NCI-H2227 (cell line): ENCODE results near the gene TAF4B.
A peak's percentile ranks its signal among the peaks of the same experiment; 100 is the strongest.
"Not testable (repeated sequence)": the region's sequence is repeated elsewhere in the genome, so short reads cannot be mapped to it uniquely, and the experiment has no call there.

ENCODE experiments used
- DNase-seq: peaks from one replicate; lab custom pipeline; 2025; ENCODE audit not compliant: unreplicated experiment; lab: John Stamatoyannopoulos, UW

The TAF4B gene, protein sequence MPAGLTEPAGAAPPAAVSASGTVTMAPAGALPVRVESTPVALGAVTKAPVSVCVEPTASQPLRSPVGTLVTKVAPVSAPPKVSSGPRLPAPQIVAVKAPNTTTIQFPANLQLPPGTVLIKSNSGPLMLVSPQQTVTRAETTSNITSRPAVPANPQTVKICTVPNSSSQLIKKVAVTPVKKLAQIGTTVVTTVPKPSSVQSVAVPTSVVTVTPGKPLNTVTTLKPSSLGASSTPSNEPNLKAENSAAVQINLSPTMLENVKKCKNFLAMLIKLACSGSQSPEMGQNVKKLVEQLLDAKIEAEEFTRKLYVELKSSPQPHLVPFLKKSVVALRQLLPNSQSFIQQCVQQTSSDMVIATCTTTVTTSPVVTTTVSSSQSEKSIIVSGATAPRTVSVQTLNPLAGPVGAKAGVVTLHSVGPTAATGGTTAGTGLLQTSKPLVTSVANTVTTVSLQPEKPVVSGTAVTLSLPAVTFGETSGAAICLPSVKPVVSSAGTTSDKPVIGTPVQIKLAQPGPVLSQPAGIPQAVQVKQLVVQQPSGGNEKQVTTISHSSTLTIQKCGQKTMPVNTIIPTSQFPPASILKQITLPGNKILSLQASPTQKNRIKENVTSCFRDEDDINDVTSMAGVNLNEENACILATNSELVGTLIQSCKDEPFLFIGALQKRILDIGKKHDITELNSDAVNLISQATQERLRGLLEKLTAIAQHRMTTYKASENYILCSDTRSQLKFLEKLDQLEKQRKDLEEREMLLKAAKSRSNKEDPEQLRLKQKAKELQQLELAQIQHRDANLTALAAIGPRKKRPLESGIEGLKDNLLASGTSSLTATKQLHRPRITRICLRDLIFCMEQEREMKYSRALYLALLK

DNA sequence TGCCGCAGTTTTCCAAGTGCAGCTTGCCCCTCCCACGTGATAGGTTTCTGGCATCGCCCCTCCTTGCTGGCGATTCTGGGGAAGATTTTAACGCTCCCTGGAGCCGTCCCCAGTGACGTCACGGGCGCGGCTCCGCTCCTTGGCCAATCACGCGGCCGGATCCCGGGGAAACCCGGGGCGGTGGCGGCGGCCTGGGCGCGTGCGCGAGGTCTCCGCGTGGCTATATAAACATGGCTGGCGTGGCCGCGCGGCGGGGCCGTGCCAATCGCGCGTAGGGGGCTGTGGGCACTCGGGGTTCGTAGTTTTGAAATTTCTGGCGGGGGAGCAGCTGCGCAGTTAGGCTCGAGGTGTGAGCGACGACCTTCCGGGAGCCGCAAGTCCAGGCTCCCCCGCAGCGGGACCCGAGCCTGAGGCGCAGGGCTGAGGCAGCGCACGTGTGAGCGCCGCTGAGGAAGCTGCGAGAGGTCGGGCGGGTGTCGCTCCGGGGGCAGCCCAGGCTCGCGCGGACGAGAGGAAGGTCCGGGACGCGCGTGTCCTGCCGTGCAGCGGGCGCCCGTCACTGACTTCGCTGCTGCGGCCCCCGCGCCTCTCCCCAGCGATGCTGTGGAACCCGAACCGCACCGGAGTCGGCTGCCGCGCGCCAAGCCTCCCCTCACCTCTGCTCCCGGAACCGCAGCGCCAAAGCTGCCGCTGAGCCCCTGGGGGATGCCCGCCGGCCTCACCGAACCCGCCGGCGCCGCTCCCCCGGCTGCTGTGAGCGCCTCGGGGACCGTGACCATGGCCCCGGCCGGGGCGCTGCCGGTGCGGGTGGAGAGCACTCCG lies at the start of gene TAF4B:
TSS of gene TAF4B (plus strand) at position 217 of the 822 bp plus-strand sequence. CDS start at position 706, 489 bp downstream.
- peak; percentile 94 for DNase-seq

DNA sequence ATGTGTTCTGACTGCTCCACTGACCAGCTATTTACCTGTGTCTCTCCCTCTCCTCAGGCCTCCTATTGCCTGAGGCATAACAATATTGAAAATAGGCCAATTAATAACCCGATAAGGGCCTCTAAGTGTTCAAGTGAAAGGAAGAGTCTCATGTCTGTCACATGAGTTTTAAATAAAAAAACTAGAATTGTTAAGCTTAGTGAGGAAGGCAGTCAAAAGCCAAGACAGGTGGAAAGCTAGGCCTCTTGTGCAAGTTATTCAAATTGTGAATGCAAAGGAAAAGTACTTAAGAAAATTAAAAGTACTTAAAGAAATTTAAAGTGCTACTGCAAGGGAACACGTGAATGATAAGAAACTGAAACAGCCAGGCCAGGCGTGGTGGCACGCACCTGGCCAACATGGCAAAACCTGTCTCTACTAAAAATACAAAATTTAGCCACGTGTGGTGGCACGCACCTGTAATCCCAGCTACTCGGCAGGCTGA lies 44.9 kb upstream of the TAF4B start:
- no peak for DNase-seq

DNA sequence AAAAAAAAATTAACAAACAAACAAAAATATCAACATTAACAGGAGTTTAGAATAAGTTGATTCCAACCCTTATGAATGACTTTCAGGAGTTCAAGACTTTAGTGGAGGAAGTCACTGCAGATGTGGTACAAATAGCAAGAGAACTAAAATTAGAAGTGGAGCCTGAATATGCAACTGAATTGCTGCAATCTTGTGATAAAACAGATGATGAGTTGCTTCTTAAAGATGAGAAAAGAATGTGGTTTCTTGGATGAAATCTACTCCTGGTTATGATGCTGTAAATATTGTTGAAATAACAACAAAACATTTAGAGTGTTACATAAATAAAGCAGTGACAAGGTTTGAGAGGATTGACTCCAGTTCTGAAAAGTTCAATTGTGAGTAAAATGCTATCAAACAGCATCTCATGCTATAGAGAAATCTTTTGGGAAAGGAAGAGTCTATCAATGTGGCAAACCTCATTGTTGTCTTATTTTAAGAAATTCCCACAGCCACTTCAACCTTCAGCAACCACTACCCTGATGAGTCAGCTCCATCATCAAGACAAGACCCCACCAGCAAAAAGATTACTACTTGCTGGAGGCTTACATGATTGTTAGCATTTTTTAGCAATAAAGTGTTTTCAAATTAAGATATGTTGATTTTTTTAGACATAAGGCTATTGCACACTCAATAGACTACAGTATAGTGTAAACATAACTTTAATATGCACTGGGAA lies 42.7 kb upstream of the TAF4B start:
- DNase-seq = no peak

DNA sequence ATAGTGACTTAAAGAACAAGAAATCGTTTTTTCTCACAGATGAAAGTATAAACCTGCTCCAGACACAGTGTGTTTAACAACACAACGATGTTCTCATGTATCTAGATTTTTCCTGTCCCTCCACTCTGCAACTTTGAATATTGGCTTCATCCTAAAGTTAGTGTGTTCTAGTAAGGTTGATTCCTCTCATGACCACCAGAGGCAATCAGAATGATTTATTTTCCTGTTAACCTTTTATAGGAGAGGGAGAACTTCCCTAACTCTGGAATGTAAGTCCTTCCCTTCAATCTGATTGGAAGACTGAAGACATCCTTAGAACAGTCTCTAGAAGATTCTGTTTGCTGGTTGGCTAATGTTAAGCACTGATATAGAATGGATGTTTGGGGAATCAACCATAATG lies 41.0 kb upstream of the TAF4B start:
- DNase-seq = no peak

DNA sequence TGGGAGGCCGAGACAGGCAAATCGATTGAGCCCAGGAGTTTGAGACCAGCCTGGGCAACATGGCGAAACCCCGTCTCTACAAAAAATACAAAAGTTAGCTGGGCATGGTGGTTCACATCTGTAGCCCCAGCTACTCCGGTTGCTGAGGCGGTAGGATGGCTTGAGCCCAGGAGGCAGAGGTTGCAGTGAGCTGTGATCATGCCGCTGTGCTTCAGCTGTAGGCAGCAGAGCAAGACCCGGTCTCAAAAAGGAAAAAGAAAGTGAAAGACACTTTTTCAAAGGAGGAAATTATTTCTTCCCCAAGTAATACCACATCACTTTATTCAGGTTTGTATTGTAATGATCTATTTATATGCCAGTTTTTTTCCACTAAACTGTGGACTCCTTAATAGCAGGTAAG lies 35.7 kb upstream of the TAF4B start:
- DNase-seq = no peak

DNA sequence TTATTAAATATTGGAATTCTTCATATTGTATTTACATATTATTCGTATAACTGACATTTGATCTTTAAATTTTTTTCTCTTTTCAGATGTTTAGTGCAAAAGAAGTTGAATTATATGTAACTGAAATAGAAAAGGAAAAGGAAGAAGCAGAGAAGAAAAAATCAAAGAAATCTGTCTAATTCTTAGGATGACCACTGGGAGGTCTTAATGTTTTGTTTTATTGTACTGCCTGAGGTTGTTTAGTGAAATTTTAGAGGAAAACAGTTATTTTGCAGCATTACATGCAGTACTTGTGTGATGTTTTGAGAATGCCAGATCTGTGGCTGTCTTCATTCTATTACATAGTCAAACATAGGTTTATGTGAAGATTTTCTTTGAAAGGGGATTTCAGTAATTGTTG lies 34.0 kb upstream of the TAF4B start:
- no peak for DNase-seq

DNA sequence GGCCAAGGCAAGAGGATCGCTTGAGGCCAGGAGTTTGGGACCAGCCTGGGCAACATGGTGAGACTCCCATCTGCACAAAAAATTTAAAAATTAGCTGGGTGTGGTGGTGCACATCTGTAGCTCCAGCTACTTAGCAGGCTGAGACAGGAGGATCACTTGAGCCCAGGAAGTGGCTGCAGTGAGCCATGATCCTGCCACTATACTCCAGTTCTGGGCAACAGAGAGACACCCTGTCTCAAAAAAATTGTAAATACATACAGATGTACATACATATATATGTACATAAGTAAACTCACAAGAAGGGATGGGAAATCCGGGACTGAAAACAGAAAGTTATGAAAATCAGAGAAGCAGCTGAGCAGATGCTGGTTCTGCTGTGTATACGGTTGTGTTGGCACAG lies 29.6 kb upstream of the TAF4B start:
- no peak for DNase-seq

DNA sequence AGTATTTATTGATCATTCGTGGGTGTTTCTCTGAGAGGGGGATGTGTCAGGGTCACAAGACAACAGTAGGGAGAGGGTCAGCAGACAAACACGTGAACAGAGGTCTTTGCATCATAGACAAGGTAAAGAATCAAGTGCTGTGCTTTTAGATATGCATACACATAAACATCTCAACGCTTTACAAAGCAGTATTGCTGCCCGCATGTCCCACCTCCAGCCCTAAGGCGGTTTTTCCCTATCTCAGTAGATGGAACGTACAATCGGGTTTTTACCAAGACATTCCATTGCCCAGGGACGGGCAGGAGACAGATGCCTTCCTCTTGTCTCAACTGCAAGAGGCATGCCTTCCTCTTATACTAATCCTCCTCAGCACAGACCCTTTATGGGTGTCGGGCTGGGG lies 24.2 kb upstream of the TAF4B start:
- not testable (repeated sequence) for DNase-seq

DNA sequence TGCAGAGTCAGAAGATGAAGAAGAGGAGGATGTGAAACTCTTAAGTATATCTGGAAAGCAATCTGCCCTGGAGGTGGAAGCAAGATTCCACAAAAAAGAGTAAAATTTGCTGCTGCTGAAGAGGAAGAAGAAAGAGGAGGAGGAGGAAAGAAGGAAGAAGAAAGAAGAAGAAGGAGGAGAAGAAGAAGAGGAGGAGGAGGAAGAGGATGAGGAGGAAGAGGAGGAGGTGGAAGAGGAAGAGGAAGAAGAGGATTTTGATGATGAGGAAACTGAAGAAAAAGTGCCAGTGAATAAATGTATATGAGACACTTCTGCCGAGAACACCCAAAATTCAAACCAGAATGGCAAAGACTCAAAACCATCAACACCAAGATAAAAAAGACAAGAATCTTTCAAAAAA lies 20.9 kb upstream of the TAF4B start:
- DNase-seq = no peak

DNA sequence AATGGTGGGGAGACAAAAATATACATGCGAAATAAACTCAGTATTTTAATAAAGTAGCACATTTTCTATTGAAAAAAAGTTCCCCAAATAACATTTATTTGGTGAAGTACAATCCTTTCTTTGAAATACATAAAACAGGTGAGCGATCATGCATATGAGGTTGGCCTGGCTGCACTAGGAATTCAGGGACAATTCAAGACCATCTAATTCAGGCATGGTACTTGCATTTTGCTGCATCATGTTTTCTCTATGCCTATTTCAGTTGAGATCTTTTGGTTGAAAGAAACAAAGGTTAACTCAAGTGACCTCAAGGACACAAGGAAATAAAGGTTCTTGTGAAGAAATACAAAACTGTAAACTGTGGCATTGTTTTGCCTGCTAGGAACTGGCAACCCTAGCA lies 19.8 kb upstream of the TAF4B start:
- DNase-seq = no peak

DNA sequence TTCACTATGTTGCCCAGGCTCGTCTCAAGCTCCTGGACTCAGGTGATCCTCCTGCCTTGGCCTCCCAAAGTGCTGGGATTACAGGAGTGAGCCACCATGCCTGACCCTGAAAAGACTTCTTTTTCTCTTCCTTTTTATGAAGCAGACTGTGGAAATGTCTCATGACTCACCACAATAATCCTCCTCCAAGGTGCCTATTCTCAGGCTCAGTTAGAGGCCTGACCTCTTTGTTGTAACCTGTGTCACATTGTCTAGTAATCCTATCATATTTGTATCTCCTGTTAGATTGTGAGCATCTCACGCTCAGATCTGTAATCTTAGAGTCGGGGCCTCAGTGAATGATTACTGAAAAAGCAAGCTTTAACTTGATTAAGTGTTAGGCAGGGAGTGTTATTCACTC lies 18.3 kb upstream of the TAF4B start:
- no peak for DNase-seq

DNA sequence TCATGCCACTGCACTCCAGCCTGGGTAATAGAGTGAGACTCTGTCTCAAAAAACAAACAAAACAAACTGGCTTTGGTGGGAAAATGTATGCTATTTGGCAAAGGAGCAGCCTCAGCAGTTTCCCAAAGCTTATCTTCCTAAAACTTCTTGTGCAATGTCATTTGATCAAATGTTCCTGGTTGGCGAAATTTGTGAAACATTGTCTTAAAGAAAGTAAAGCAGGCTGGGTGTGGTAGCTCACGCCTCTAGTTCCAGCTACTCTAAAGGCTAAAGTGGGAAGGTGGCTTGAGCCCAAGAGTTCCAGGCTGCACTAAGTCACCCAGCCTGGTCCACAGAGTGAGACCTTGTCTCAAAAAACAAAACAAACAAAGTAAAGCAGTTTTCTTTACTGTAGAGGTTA lies 17.3 kb upstream of the TAF4B start:
- no peak for DNase-seq

DNA sequence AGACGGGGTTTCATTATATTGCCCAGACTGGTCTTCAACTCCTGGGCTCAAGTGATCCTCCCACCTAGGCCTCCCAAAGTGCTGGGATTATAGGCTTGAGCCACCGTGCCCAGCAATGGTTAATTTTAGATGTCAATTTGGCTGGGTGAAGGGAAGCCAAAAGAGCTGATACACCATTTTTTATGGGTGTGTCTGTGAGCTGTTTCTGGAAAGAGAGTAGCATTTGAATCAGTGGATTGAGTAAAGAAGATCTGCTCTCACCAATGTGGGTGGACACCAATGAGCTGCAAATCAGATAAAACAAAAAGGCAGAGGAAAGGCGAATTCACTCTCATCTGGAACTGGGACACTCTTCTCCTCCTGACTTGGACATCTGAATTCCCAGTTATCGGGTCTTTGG lies 16.1 kb upstream of the TAF4B start:
- no peak for DNase-seq

DNA sequence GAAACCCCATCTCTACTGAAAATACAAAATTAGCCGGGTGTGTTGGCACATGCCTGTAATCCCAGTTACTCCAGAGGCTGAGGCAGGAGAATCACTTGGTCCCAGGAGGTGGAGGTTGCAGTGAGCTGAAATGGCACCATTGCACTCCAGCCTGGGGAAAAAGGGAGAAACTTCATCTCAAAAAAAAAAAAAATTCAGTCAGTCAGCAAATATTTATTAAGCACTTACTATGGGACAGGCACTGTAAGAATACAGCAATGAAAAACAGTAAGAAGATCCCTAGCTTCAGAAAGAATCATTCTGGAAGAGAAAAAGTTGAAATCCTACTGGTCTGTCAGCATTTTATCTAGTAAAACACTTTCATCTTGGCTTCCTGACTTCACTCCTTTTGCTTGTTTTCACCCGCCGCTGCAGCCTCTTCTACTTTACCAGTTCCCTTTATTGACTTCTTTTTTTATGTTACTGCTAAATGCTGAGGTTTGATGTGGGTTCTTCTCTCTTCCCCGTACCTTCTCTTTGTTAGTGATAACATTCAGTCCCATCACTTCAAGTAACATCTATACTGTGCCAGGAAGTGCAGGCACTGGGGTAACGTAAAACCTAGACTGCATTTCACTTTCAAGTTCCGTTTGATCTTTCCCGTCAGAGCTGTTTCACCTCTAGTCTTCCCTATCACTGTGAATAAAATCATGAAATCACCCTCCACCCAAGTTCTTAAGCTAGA lies 10.8 kb upstream of the TAF4B start:
- no peak for DNase-seq

DNA sequence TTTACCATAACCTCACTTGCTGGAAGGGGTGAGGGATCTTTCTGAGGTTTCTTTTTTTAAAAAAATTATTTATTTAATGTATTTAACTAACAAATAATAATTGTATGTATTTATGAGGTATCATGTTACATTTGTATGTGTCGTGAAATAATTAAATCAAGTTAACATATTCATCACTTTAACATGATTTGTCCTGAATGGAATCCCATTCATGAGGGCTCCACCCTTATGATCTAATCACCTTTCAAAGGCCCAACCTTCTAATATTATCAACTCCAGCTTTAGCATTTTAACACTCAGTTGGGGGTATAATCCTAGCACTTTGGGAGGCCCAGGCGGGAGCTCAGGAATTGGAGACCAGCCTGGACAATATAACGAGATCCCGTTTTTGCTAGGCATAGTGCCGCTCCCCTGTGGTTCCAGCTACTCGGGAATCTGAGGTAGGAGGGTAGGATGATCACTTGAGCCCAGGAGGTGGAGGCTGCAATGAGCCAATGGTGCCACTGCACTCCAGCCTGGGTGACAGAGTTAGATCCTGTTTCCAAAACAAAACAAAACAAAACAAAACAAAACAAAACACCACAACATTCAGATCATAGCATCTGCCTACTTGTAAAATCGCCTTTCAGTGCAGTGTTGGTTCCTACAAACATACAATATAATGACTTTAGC lies 1.1 kb upstream of the TAF4B start:
- DNase-seq = no peak

DNA sequence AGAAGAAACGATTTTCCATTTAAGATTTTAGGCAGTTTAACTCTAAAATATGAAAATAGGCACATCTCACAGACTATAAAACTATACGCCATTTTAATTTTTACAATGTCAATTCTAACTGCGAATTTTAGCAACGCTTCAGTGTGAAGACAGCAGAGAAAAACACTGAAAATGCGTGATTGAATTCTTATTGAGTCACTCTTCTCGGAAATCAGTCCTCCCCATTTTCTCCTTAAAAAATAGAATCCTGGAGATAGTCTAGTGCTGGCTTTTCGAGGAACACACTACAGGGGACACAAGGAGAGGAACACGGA lies 373 bp upstream of the TAF4B start:
- DNase-seq = no peak

DNA sequence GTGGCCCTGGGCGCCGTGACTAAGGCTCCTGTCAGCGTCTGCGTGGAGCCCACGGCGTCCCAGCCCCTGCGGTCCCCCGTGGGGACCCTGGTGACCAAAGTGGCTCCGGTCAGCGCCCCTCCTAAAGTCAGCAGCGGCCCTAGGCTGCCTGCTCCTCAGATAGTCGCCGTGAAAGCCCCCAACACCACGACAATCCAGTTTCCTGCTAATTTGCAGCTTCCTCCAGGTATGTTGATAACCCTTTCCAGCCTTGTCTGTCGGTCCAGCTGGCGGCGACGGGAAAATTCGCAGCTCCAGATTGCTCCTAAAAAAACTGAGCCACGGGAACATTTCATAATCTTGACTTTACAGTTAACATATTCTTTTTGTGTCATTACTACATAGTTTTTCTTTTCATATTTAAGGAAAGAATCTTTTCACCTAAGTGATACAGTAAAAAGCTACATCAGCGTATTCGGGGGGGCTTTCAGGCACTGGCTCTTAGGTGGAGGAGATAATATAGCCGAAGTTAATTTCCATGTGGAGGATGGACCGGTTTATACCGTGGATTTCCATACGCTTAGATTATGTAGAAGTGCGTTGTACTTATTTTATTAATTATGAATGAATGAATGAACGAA lies 916 bp downstream of the TAF4B start:
- no peak for DNase-seq

DNA sequence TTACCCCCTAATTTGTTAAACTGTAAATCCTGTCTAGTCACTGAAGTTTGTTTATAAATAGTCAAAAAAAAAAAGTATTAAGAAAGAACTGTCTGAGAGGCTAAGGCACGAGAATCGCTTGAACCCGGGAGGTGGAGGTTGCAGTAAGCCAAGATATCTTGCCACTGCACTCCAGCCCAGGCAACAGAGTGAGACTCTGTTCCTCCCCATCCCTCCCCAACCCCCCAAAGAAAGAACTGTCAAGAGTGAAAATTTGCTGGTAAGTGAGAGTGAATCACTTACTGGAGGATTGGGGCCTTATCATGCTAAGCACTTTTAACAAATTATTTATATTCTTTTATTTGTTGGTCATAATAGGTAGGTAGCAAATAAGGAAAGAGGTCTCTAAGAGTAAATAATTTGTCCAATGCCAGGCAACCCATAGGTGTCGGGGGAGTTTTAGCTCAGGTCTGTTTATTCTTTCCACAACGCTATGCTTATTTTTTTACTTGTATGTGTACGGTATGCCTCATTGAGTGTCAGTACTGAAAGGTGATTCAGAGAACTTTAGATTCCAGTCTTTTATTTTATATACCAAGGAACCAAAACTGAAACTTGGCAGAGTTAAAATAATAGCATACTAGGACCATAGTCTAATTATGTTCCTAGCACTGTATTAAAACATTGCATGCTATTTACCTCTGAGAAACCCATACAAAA lies 2.5 kb downstream of the TAF4B start:
- DNase-seq = no peak

DNA sequence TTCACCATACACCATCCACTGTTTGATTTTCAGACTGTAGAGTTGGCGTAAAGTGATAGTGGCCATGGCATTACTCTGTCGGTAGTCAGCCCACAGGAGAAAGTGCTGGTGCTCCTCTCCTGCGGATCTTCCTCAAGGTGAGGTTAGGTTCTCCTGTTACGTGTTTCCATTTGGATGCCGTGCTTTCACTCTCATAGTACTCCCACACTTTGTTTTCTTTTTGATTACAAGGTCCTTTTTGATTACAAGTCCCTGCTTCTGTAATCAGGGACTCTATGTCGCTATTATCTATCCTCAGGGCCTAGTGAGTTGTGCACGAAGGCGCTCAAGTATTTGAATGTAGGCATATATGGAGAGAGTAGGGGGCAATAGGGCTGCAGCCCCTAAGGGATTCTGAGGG lies 4.3 kb downstream of the TAF4B start:
- no peak for DNase-seq
